Liver (tissue), 9 donors: ENCODE measurements around the gene VWA3A. TPM values are rescaled to one million over a fixed set of nuclear protein-coding genes. Genes with fewer than 3 reads are reported as not detected.

ENCODE experiments used
- DNase-seq: peaks from one replicate; pipeline ENCODE4 v3.0.0-alpha.2; 2017; ENCODE audit warnings: low spot score
- H3K27ac ChIP-seq, 2 donors: one replicate each; pipeline ENCODE4 v1.7.0; 2013; ENCODE audit warnings: inconsistent platforms in 2 of 2, low read length in 2 of 2, control low read depth in 1 of 2, low read depth in 1 of 2, mild to moderate bottlenecking in 1 of 2
- H3K27me3 ChIP-seq, 4 donors: one replicate each; pipeline versions ENCODE4 v1.6.1 to v1.7.0; 2013; ENCODE audit warnings: low read length in 3 of 4, inconsistent platforms in 1 of 4, mild to moderate bottlenecking in 1 of 4, moderate library complexity in 1 of 4; ENCODE audit not compliant: control insufficient read depth in 4 of 4, insufficient read depth in 4 of 4
- H3K36me3 ChIP-seq, 4 donors: one replicate each; pipeline versions ENCODE4 v1.6.1 to v1.7.0; 2013; ENCODE audit warnings: low read length in 3 of 4, mild to moderate bottlenecking in 3 of 4, low read depth in 1 of 4, moderate library complexity in 1 of 4; ENCODE audit not compliant: control insufficient read depth in 4 of 4, insufficient read depth in 3 of 4
- H3K4me1 ChIP-seq, 4 donors: one replicate each; pipeline versions ENCODE4 v1.6.1 to v1.7.0; 2013; ENCODE audit warnings: low read length in 3 of 4, mild to moderate bottlenecking in 3 of 4, moderate library complexity in 1 of 4; ENCODE audit not compliant: control insufficient read depth in 4 of 4, insufficient read depth in 4 of 4
- H3K4me3 ChIP-seq, 3 donors: one replicate each; pipeline versions ENCODE4 v1.6.1 to v1.7.0; 2013; ENCODE audit warnings: low read length in 3 of 3, control low read depth in 1 of 3, low read depth in 1 of 3, mild to moderate bottlenecking in 1 of 3
- H3K9ac ChIP-seq, 2 donors: one replicate each; pipeline ENCODE4 v1.7.0; 2013; ENCODE audit warnings: low read length in 2 of 2, mild to moderate bottlenecking in 2 of 2, moderate library complexity in 2 of 2, control low read depth in 1 of 2, low read depth in 1 of 2
- H3K9me3 ChIP-seq, 4 donors: one replicate each; pipeline versions ENCODE4 v1.6.1 to v1.7.0; 2013; ENCODE audit warnings: low read length in 3 of 4; ENCODE audit not compliant: control insufficient read depth in 4 of 4
- ATF3 ChIP-seq: IDR thresholded peaks from 2 replicates; pipeline ENCODE4 v1.6.1; 2016; ENCODE audit warnings: antibody characterized with exemption
- EGR1 ChIP-seq, 2 donors: IDR thresholded peaks; 2 replicates each; pipeline ENCODE4 v1.6.1; 2016 to 2018; ENCODE audit warnings: antibody characterized with exemption in 2 of 2, low read depth in 2 of 2
- FOXA2 ChIP-seq: IDR thresholded peaks from 2 replicates; pipeline ENCODE4 v1.6.1; 2016; ENCODE audit warnings: antibody characterized with exemption
- GABPA ChIP-seq, 2 donors: IDR thresholded peaks in 1 of 2; conservative IDR thresholded peaks in 1 of 2; 2 replicates each; pipeline ENCODE4 v1.6.1; 2016; ENCODE audit warnings: antibody characterized with exemption in 2 of 2, mild to moderate bottlenecking in 1 of 2, moderate library complexity in 1 of 2
- HNF4A ChIP-seq, 2 donors: conservative IDR thresholded peaks; 2 replicates each; pipeline ENCODE4 v1.6.1; 2016; ENCODE audit warnings: antibody characterized with exemption in 2 of 2, mild to moderate bottlenecking in 2 of 2
- HNF4G ChIP-seq: IDR thresholded peaks from 2 replicates; pipeline ENCODE4 v1.6.1; 2016; ENCODE audit warnings: antibody characterized with exemption
- JUND ChIP-seq, 2 donors: IDR thresholded peaks; 2 replicates each; pipeline ENCODE4 v1.6.1; 2016; ENCODE audit warnings: antibody characterized with exemption in 2 of 2
- MAX ChIP-seq: IDR thresholded peaks from 2 replicates; pipeline ENCODE4 v1.6.1; 2016; ENCODE audit warnings: antibody characterized with exemption
- NR2F2 ChIP-seq: IDR thresholded peaks from 2 replicates; pipeline ENCODE4 v1.6.1; 2016; ENCODE audit warnings: antibody characterized with exemption
- RAD21 ChIP-seq, 2 donors: IDR thresholded peaks; 2 replicates each; pipeline ENCODE4 v1.6.1; 2016; ENCODE audit warnings: antibody characterized with exemption in 2 of 2, mild to moderate bottlenecking in 2 of 2
- RXRA ChIP-seq, 2 donors: IDR thresholded peaks; 2 replicates each; pipeline ENCODE4 v1.6.1; 2017 to 2018; ENCODE audit warnings: antibody characterized with exemption in 2 of 2, mild to moderate bottlenecking in 1 of 2
- SP1 ChIP-seq: IDR thresholded peaks from 2 replicates; pipeline ENCODE4 v1.6.1; 2018; ENCODE audit warnings: antibody characterized with exemption, mild to moderate bottlenecking
- TAF1 ChIP-seq: conservative IDR thresholded peaks from 2 replicates; pipeline ENCODE4 v1.6.1; 2016; ENCODE audit warnings: antibody characterized with exemption, mild to moderate bottlenecking
- YY1 ChIP-seq: IDR thresholded peaks from 2 replicates; pipeline ENCODE4 v1.6.1; 2016; ENCODE audit warnings: antibody characterized with exemption, mild to moderate bottlenecking
- ZBTB33 ChIP-seq: IDR thresholded peaks from 2 replicates; pipeline ENCODE4 v1.6.1; 2016; ENCODE audit warnings: antibody characterized with exemption
- WGBS: extraction: QIAGEN DNeasy Blood & Tissue Kit; methylation state at CpG from one replicate; pipeline ENCODE4 v1.1.7; 2013; 5-methylcytosine and 5-hydroxymethylcytosine counted together
- polyA plus RNA-seq, 2 donors: library from polyadenylated mRNA; stranded (reverse) in 1 of 2; unstranded in 1 of 2; fragments of 200-250 nt in 1 of 2; fragments of >200 nt in 1 of 2; fragmentation: Nextera tagmentation in 1 of 2; extraction: Ambion mirVana in 1 of 2; gene quantifications; one replicate each; pipeline versions ENCODE4 v1.2.1 to v1.2.3, GENCODE V29; 2013 to 2015
- total RNA-seq, 2 donors: library from RNA; depleted of rRNA; stranded (reverse); fragments of >200 nt; gene quantifications; one replicate each; pipeline ENCODE4 v1.2.3, GENCODE V29; 2014
- TF ChIP-seq, protein P1 (sequence below): IDR thresholded peaks from 2 replicates; pipeline ENCODE4 v1.6.1; 2016; ENCODE audit warnings: antibody characterized with exemption, mild to moderate bottlenecking
- TF ChIP-seq, protein P2 (sequence below): fragments of 150-350 bp; IDR thresholded peaks from 2 replicates; pipeline ENCODE4 v1.5.1; 2017; ENCODE audit warnings: improper control_type of control experiment, low read depth, low read length; ENCODE audit not compliant: missing input control
- donor health status: healthy.
- donor health status: healthy.
- donor health status: healthy.
- donor health status: healthy.
- donor health status: healthy.

The VWA3A gene
- total and polyA plus RNA-seq, 4 donors = 0.05 to 0.17 TPM; not detected in 2

DNA sequence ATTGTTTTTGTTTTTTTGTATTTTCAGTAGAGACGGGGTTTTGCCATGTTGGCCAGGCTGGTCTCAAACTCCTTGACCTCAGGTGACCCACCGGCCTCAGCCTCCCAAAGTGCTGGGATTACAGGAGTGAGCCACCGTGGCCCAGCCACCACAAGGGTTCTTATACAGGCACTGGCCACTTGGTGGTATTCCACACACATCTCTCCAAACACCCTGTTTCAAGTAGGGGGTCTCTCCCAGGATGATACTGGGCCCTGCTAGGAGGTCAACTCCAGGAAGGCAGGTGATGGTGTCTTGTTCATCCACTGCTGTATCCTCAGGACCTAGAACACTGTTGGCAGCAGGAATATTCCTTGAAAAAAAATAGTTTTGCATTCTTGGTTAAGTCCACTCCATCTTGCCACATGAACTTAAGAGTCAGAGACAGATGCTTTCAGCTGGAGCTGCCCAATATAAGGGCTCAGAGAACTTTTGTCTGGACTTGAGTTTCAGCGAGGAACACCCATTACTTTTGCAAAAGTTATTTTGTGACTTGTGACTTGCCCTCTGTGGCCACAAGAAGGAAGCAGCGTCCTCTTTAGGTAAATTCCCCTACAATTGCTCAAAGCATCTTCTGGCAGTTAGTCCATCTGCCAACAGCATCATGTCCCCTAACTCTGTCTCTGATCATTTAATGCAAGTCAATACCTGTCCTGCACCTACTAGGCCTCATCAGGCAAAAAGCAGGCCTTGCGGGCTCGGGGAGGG lies 106.4 kb downstream of the VWA3A start:
- 88% methylated on average over 7 of the region's 7 CpGs for WGBS
- Histone ChIP-seq H3K27me3 (no peaks in the 10 kb centered on the region), H3K4me1 (peaks cover 0 to 8% (median 4%) of the 10 kb centered on the region in 4 donors), H3K9me3 (no peaks in the 10 kb centered on the region), H3K9ac (no peak overlapping the region), H3K36me3 (no peaks in the 10 kb centered on the region), H3K4me3 (no peak overlapping the region), H3K27ac (no peak overlapping the region)
- TF ChIP-seq ZBTB33 = no peak
- no peak for TF ChIP-seq HNF4G
- TF ChIP-seq SP1 = no peak
- no peak for TF ChIP-seq EGR1 (IDR thresholded peaks at IDR 0.05; ENCODE audit: low read depth in 2 of 2)
- TF ChIP-seq, protein P1, sequence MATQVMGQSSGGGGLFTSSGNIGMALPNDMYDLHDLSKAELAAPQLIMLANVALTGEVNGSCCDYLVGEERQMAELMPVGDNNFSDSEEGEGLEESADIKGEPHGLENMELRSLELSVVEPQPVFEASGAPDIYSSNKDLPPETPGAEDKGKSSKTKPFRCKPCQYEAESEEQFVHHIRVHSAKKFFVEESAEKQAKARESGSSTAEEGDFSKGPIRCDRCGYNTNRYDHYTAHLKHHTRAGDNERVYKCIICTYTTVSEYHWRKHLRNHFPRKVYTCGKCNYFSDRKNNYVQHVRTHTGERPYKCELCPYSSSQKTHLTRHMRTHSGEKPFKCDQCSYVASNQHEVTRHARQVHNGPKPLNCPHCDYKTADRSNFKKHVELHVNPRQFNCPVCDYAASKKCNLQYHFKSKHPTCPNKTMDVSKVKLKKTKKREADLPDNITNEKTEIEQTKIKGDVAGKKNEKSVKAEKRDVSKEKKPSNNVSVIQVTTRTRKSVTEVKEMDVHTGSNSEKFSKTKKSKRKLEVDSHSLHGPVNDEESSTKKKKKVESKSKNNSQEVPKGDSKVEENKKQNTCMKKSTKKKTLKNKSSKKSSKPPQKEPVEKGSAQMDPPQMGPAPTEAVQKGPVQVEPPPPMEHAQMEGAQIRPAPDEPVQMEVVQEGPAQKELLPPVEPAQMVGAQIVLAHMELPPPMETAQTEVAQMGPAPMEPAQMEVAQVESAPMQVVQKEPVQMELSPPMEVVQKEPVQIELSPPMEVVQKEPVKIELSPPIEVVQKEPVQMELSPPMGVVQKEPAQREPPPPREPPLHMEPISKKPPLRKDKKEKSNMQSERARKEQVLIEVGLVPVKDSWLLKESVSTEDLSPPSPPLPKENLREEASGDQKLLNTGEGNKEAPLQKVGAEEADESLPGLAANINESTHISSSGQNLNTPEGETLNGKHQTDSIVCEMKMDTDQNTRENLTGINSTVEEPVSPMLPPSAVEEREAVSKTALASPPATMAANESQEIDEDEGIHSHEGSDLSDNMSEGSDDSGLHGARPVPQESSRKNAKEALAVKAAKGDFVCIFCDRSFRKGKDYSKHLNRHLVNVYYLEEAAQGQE = no peak
- no peak for TF ChIP-seq JUND (IDR thresholded peaks at IDR 0.05)
- no peak for TF ChIP-seq TAF1
- no peak for TF ChIP-seq MAX
- TF ChIP-seq RAD21 (IDR thresholded peaks at IDR 0.05) = no peak
- no peak for TF ChIP-seq ATF3
- no peak for TF ChIP-seq FOXA2
- no peak for TF ChIP-seq YY1
- TF ChIP-seq GABPA (IDR thresholded peaks at IDR 0.05 in 1 of 2, conservative IDR thresholded peaks at IDR 0.05 in 1 of 2) = no peak
- no peak for TF ChIP-seq RXRA (IDR thresholded peaks at IDR 0.05)
- no peak for DNase-seq

DNA sequence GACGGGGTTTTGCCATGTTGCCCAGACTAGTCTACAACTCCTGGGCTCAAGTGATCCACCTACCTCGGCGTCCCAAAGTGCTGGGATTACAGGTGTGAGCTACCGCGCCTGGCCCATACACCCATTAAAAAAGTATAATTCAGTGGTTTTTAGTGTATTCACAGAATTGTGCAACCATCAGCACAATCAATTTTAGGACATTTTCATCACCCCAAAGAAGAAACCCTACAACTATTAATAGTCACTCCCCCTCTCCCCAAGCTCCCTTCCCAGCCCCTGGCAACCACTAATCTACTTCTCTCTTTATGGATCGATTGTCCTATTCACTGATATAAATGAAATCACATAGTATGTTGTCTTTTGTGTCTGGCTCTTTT lies 109.9 kb downstream of the VWA3A start:
- Histone ChIP-seq H3K27me3 (no peaks in the 10 kb centered on the region), H3K9me3 (no peaks in the 10 kb centered on the region), H3K9ac (no peak overlapping the region), H3K27ac (no peak overlapping the region), H3K36me3 (no peaks in the 10 kb centered on the region), H3K4me3 (no peak overlapping the region), H3K4me1 (peaks cover 2 to 13% (median 6%) of the 10 kb centered on the region in 4 donors)
- DNase-seq = no peak
- 91% methylated on average over 6 of the region's 6 CpGs for WGBS
- TF ChIP-seq ATF3 (no peak), HNF4G (no peak), NR2F2 (no peak), SP1 (no peak), ZBTB33 (no peak), RAD21 (IDR thresholded peaks at IDR 0.05) (no peak), HNF4A (conservative IDR thresholded peaks at IDR 0.05) (no peak), EGR1 (IDR thresholded peaks at IDR 0.05; ENCODE audit: low read depth in 2 of 2) (no peak)
- TF ChIP-seq, protein P2, sequence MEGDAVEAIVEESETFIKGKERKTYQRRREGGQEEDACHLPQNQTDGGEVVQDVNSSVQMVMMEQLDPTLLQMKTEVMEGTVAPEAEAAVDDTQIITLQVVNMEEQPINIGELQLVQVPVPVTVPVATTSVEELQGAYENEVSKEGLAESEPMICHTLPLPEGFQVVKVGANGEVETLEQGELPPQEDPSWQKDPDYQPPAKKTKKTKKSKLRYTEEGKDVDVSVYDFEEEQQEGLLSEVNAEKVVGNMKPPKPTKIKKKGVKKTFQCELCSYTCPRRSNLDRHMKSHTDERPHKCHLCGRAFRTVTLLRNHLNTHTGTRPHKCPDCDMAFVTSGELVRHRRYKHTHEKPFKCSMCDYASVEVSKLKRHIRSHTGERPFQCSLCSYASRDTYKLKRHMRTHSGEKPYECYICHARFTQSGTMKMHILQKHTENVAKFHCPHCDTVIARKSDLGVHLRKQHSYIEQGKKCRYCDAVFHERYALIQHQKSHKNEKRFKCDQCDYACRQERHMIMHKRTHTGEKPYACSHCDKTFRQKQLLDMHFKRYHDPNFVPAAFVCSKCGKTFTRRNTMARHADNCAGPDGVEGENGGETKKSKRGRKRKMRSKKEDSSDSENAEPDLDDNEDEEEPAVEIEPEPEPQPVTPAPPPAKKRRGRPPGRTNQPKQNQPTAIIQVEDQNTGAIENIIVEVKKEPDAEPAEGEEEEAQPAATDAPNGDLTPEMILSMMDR = no peak
- TF ChIP-seq, protein P1 = no peak
